ENCODE results near the gene ARPC1B. TPM values are rescaled to one million over a fixed set of nuclear protein-coding genes. Genes with fewer than 3 reads are reported as not detected.

Gene ARPC1B
- total and polyA plus RNA-seq, 2 of the 4 experiments (the other 2 are of a cell fraction), result 351 to 488 TPM

- H3K27ac ChIP-seq (ENCODE audit: insufficient read depth, low read length), result no peak overlapping the region
- H3K36me3 ChIP-seq (ENCODE audit: control insufficient read depth, insufficient read depth, low read length), result peaks cover 75% of the 10 kb centered on the region
- WGBS, 2 experiments (ENCODE audit: extremely low coverage in 2 of 2, insufficient read length in 1 of 2), result 100% methylated on average over 4 of the region's 21 CpGs; no CpG with 5 or more reads in 1 of the 2 experiments
- ATAC-seq (ENCODE audit: low read depth) (no peak), DNase-seq (no peak)
- BruUV-seq (replicated peaks), result no TSS peak
- no peak overlapping the region for H3K4ac ChIP-seq (ENCODE audit: low read depth, low read length)
- peaks cover 11 to 60% of the 10 kb centered on the region in 2 experiments; a peak in 3 of 4 replicates for H3K79me1 ChIP-seq (ENCODE audit: low read depth in 1 of 2, low read length in 2 of 2)
- H2BK15ac ChIP-seq (ENCODE audit: low read depth, low read length), result no peak overlapping the region
- peaks cover 9% of the 10 kb centered on the region for H3K4me1 ChIP-seq (ENCODE audit: control insufficient read depth, insufficient read depth, low read length)
- dilution Hi-C loops (cut with HindIII; ENCODE audit: low sequenced_read_pairs, unreplicated experiment), result no loop called here
- no peaks in the 10 kb centered on the region for H3K27me3 ChIP-seq (ENCODE audit: control insufficient read depth, insufficient read depth, low read length)
- H2AK9ac ChIP-seq (replicated peaks; ENCODE audit: low read depth, low read length, poor library complexity), result no peak overlapping the region
- peaks cover 70% of the 10 kb centered on the region for H4K20me1 ChIP-seq (ENCODE audit: insufficient read depth, low read length)
- no peak overlapping the region for H3K14ac ChIP-seq (replicated peaks; ENCODE audit: low read depth, low read length)
- no peak overlapping the region for H3K4me2 ChIP-seq (ENCODE audit: low read depth, low read length)
- no peak overlapping the region for H3K18ac ChIP-seq (ENCODE audit: low read depth, low read length)
- no peaks in the 10 kb centered on the region for H3K9me3 ChIP-seq (ENCODE audit: control insufficient read depth, insufficient read depth, low read length)
- ChIA-PET POLR2A (ENCODE audit: unreplicated experiment) (no interaction called here), CTCF (interaction anchor here (0.6 kb wide), 1 partner anchor 13 kb away, joined by 4 read pairs; no protein-coding TSS in a partner anchor)
- no peak overlapping the region for H4K8ac ChIP-seq (ENCODE audit: low read depth in 2 of 2, low read length in 2 of 2)
- peaks cover 3% of the 10 kb centered on the region for H3K9me1 ChIP-seq (ENCODE audit: insufficient read depth, low read length)
- H4K5ac ChIP-seq (ENCODE audit: low read depth, low read length), result no peak overlapping the region
- intact Hi-C loops (cut with micrococcal nuclease), result no loop called here
- H3K9ac ChIP-seq (ENCODE audit: low read depth, low read length), result no peak overlapping the region
- H3K23ac ChIP-seq (ENCODE audit: low read depth, low read length), result no peak overlapping the region
- no peak overlapping the region for H2BK20ac ChIP-seq (ENCODE audit: low read depth, low read length)
- no peak overlapping the region for H3K56ac ChIP-seq (ENCODE audit: extremely low read depth, insufficient read depth, low read length)
- H2BK120ac ChIP-seq (ENCODE audit: low read depth, low read length), result no peak overlapping the region
- H2AFZ ChIP-seq (replicated peaks; ENCODE audit: low read length, poor library complexity), result no peak overlapping the region
- H4K91ac ChIP-seq (ENCODE audit: insufficient read depth, low read depth, low read length), result no peak overlapping the region
- in situ Hi-C loops (cut with MboI; ENCODE audit: low sequenced_read_pairs), result no loop called here
- H2BK5ac ChIP-seq (ENCODE audit: low read depth, low read length, poor library complexity, severe bottlenecking), result no peak overlapping the region
- no peak overlapping the region for H2AK5ac ChIP-seq (ENCODE audit: low read depth, low read length)
- H3K4me3 ChIP-seq (ENCODE audit: insufficient read depth, low read depth, low read length), result no peak overlapping the region
- no peak for TF ChIP-seq FOS (IDR thresholded peaks at IDR 0.05; ENCODE audit: low read depth, low read length)
- TF ChIP-seq CHD1 (IDR thresholded peaks at IDR 0.05; ENCODE audit: low read depth, low read length), result no peak
- no peak for TF ChIP-seq BHLHE40 (IDR thresholded peaks at IDR 0.05; ENCODE audit: low read depth, low read length)
- no peak for TF ChIP-seq RAD21 (IDR thresholded peaks at IDR 0.05; ENCODE audit: low read length)
- no peak for TF ChIP-seq CTCF (conservative IDR thresholded peaks at IDR 0.05; ENCODE audit: low read depth, low read length)
- no peak for TF ChIP-seq MAZ (IDR thresholded peaks at IDR 0.05; ENCODE audit: borderline replicate concordance, low read depth, low read length)
- no peak for TF ChIP-seq USF2 (IDR thresholded peaks at IDR 0.05; ENCODE audit: low read depth, low read length)
- no peak for TF ChIP-seq NFE2L2 (IDR thresholded peaks at IDR 0.05; ENCODE audit: low read depth, low read length)
- no peak for TF ChIP-seq SMC3 (IDR thresholded peaks at IDR 0.05; ENCODE audit: low read depth, low read length)
- no peak for TF ChIP-seq POLR2A (IDR thresholded peaks at IDR 0.05; ENCODE audit: low read depth, low read length)
- TF ChIP-seq, protein P1, sequence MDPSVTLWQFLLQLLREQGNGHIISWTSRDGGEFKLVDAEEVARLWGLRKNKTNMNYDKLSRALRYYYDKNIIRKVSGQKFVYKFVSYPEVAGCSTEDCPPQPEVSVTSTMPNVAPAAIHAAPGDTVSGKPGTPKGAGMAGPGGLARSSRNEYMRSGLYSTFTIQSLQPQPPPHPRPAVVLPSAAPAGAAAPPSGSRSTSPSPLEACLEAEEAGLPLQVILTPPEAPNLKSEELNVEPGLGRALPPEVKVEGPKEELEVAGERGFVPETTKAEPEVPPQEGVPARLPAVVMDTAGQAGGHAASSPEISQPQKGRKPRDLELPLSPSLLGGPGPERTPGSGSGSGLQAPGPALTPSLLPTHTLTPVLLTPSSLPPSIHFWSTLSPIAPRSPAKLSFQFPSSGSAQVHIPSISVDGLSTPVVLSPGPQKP (IDR thresholded peaks at IDR 0.05; ENCODE audit: borderline replicate concordance, low read depth, low read length), result no peak
- TF ChIP-seq CEBPB (IDR thresholded peaks at IDR 0.05; ENCODE audit: low read depth, low read length), result no peak
- TF ChIP-seq MAFK (IDR thresholded peaks at IDR 0.05; ENCODE audit: low read depth, low read length), result no peak
- no peak for TF ChIP-seq MXI1 (IDR thresholded peaks at IDR 0.05; ENCODE audit: borderline replicate concordance, low read depth, low read length)
- TF ChIP-seq RCOR1 (IDR thresholded peaks at IDR 0.05; ENCODE audit: insufficient replicate concordance, low read length), result no peak
These were observed 22.1 kb downstream of the ARPC1B start for GRCh38 chr7:99396418-99397296.
